ENCODE results near the gene GRAMD4.

DNA sequence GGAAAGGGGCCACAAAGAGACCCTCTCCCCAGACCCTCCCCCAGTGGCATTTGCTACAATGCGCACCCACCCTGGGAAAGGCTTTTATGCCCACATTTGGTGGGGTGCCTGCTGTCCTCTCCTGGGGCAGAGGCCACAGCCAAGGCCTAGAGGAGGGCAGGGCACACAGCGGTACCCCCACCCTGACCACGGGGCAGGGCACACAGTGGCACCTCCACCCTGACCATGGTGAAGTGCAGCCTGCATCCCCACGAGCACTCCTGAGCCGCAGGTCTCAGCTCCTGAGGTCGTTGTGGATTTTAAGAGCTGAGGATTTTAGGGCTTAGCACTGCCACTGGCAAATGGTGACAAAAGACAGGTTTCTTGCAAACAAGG is 83.8 kb downstream of the GRAMD4 start:
- TF ChIP-seq, protein P1, sequence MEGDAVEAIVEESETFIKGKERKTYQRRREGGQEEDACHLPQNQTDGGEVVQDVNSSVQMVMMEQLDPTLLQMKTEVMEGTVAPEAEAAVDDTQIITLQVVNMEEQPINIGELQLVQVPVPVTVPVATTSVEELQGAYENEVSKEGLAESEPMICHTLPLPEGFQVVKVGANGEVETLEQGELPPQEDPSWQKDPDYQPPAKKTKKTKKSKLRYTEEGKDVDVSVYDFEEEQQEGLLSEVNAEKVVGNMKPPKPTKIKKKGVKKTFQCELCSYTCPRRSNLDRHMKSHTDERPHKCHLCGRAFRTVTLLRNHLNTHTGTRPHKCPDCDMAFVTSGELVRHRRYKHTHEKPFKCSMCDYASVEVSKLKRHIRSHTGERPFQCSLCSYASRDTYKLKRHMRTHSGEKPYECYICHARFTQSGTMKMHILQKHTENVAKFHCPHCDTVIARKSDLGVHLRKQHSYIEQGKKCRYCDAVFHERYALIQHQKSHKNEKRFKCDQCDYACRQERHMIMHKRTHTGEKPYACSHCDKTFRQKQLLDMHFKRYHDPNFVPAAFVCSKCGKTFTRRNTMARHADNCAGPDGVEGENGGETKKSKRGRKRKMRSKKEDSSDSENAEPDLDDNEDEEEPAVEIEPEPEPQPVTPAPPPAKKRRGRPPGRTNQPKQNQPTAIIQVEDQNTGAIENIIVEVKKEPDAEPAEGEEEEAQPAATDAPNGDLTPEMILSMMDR (conservative IDR thresholded peaks at IDR 0.05; ENCODE audit: low read depth, low read length) = no peak
- TF ChIP-seq EZH2 (IDR thresholded peaks at IDR 0.05; ENCODE audit: borderline replicate concordance, low read depth, low read length, poor library complexity, severe bottlenecking) = no peak
